Stimulated activated CD4-positive, alpha-beta T cell treated with anti-CD3 and anti-CD28 coated beads, Interleukin-1b, Interleukin-23, amount 100 ng/mL, for 48 hours (primary cell): ENCODE results near the gene TBCC.
"Not testable (repeated sequence)": the region's sequence is repeated elsewhere in the genome, so short reads cannot be mapped to it uniquely, and the experiment has no call there.

Experiments used
- DNase-seq: peaks from one replicate; pipeline ENCODE4 v3.0.0-alpha.2; 2020

The TBCC gene

DNA sequence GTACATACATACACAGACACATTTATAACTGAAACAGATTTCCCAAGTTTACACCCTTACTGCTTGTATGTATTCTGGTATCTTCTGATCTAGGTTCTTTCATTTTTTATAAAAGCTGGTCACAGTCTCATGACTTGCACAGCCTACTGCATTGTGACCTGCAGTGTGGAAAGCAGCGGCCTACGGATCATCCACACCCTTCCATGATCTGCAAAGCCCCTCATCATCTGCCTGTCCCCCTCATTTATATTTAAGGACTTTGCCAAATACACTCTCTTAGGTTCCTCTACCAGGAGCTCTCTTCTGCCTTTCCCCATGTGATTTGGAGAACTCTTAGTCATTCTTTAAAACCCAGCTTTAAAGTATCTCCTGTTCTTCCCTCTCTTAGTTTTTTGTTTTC lies 23.9 kb upstream of the TBCC start:
- DNase-seq: no peak

DNA sequence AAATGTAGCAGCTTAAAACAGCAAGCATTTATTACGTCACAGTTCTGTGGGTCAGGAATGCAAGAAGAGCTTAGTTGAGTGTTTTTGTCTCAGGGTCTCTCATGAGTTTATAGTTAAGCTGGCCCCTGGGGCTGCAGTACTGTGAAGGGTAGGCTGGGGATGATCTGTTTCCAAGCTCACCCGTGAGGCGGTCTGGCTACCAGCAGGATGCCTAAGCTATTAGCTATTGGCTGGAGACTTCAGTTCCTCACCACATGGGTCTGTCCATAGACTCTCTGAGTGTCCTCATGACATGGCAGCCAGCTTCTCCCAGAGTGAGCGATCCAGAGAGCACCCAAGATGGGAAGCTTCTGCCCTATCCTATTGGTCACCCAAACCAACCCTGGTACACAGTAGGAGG lies 23.1 kb upstream of the TBCC start:
- no peak for DNase-seq

DNA sequence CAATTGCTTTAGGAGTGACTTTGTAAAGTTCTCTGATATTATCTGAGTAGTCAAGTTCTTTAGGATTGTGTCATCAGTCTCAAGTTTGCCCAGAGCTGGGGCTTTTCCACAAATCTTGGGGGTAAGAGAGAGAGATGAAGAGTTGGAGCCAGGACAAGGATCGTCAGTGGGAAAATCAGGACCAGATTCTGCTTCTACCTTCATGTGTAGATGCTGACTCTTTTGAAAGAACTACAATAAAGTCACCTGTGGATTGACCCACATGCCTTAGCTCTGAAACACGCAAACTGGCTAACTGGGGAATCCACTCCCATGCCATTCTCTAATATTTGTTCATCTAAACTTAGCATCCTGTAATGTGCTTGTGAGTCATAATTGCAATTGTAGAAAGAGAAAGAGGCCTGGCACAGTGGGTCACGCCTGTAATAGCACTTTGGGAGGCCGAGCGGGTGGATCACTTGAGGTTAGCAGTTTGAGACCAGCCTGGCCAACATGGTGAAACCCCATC lies 20.3 kb upstream of the TBCC start:
- no peak for DNase-seq

DNA sequence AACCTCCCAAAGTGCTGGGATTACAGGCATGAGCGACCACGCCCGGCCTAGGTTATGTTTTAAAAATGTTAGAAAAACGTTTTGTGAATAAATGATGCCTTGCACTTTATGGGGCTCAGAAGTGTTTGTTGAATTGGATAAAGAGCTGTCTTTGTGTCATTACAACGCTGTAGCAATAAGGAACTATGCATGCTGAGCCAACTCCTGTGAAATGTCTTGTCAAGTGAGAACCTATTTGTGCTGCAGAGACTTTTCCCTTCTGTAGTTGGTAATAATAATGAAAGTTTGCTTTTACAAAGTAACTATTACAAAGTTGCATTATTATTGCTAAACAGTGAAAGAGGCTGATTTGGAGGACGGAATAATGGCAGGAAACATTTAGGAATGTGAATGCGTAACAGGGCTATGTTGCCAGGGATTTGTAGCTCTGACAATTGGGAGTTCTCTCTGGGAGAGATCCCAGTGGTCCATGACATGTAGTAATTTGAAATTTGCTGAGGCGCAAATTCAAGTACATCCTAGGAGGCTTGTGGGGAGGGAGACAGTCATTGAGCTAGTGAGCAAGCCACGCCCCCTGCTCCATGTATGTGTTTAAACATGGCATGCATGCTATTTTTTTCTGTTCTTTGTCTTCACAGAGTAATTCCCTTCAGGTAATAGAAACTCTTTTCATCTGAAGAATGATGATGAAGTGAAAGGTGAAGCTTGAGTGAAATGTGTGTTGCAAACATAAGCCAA lies 19.2 kb upstream of the TBCC start:
- no peak for DNase-seq

DNA sequence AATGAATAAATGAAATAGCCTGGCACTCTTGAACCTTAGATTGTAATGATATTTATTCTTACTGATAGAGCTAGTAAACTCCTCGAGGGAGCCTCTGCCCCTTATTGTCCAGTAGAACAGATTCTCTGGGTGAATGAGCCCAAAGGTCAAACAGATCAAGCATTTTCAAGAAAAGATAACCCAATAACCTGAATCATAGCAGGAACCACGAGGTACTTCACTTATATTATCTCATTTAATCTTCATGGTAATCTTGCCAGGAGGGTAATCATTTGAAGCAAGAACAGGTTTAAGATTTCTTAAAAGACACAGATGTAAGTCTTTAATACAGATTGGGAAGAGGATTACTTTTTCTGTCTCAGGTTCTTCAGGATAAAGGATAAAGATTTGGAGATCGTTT lies 17.0 kb upstream of the TBCC start:
- no peak for DNase-seq

DNA sequence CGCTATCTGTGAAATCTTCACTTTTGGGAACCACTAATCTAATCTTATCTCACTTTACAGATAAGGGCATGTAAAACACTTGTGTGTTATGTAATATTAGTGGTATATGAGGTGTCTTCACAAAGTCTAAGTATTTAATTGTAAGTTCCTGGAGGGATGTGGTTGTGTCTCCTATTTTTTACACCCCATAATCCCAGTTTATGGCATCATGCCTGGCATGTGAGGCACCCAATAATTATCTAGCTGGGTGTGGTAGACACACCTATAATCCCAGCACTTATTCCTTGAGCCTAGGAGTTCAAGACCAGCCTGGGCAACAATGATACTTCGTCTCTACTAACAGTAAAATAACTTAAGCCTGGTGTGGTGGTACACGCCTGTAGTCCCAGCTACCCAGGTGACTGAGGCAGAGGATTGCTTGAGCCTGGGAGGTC lies 16.5 kb upstream of the TBCC start:
- DNase-seq: no peak

DNA sequence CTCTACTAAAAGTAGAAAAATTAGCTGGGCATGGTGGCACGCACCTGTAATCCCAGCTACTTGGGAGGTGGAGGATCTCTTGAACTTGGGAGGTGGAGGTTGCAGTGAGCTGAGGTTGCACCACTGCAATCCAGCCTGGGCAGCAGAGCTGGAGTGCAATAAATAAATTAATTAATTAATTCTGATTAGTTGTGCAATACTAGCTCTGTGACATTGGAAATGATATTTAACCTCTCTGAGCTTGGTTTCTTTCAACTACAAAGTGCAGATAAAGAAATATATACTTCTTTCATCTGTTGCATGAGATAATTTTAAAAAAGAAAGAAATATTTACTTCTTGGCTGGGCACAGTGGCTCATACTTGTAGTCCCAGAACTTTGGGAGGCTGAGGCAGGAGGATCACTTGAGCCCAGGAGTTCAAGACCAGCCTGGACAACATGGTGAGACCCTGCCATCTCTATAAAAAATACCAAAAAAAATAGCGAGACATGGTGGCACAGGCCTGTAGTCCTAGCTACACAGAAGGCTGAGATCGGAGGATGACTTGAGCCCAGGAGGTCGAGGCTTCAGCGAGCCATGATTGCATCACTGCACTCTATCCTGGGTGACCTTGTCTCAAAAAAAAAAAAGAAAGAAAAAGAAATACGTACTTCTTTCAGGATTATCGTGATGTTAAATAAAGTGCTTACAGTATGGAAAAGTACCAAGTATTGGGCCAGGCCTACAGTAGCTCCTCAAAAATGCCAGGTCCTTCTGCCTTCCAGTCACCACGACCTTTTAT lies 15.6 kb upstream of the TBCC start:
- DNase-seq: no peak

DNA sequence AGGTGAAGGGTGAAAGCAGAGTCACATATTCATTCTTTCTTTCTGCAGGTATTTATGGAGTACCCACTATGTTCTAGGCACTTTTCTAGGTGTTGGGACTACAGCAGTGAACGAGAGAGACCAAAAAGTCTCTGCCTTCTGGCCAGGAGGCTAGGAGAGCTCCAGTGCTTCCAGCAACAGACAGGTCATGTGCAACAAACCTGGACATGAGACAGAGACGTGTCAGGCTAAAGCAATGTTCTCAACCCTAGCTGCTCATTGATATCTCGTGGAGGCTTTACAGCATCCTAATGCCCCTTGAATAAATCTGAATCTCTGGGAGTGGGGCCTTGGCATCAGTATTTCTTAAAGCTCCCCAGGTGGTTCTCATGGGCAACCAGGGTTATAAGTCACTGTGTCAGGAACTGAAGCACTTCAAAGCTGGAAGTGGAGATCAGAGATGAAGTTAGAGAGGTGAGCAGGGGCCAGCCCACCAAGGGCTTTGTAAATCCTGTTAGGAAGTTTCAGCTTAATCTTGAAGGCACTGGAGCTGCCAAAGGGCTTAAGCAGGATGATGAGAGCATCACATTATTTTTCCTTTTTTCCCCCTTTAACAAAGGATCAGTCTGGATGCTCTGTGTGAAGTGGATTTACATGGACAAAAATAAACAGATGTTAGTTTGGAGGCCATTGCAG lies 13.0 kb upstream of the TBCC start:
- DNase-seq: no peak

DNA sequence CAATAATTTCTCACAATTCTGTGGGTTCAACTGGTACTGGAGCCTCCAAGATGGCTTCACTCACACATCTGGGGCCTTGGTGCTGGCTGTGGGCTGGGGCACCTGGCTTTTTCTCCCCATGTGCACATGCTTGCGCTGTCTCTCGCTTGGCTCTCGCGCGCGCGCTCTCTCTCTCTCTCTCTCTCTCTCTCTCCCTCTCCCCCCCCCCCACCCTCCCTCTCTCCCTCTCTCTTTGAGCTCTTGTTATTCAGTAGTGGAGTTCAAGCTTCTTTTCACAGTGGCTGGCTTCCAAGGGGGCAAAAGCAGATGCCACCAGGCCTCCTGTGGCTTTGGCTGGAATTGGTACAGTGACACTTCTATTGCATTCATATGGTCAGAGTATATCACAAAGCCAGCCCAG lies 10.8 kb upstream of the TBCC start:
- no peak for DNase-seq

DNA sequence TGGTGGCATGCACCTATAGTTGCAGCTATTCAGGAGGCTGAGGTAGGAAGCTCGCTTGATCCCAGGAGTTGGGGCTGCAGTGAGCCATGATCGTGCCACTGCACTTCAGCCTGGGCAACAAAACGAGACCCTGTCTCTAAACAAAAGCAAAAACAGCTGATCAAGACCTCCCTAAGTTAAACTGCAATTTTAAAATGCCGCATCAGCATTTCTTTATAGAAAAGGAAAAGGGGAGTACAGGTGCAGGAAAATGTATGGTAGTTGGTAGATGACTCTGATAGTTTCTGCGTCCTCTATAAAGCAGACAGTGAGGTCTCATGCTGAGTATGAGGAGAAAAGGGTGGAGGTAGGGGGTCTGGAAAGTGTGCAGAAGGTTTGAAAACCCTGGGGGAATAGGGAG lies 8.9 kb upstream of the TBCC start:
- no peak for DNase-seq

DNA sequence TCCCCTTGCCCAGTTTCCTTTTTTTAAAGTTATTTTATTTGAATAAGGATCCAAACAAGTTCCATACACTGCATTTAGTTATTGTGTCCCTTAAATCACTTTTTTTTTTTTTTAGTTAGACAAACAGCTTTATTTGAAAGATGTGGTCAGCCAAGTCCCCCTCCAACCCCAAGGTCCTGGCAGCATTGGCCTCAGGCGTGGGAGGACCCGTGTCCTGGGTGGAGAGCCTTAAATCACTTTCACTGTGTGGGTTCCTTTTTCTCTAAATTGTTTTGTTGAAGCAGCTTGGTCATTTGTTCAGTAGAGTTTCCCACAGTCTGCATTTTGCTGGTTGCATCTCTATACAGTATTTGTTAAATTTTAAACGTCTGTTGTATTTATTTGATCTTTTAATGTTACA lies 5.2 kb upstream of the TBCC start:
- DNase-seq: no peak

DNA sequence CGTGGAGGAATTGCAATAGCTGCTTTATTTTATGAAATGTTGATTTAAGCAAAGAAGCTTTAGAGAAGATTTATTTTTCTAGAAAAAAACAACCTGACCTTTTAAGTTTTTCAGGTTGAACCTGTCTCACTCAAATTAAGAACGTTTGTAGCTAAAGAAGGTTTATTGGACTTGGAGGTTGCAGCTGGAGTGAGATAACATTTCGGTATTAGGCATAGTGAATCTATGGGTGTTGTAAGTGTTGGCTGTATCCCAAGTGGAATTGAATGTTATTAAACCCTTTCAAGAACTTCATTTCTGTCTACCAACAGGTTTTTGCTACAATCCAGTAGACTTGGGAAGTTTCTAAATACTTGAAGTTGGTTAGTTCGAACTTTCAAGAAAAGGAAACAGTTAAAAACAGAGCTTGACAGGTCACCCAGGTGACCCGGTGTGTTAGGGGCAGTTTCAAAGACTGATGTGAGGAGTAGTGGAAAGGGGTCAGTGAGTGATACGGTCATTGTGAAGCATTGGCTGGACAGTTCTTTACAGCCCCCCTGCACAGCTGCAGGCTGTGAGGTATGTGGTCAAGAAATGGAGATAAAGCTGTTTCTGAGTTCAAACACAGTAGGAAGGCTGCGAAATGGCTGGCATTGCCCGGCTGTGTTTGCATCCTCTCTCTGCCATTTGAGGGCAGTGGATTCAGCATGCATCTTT lies 2.4 kb upstream of the TBCC start:
- DNase-seq: no peak

DNA sequence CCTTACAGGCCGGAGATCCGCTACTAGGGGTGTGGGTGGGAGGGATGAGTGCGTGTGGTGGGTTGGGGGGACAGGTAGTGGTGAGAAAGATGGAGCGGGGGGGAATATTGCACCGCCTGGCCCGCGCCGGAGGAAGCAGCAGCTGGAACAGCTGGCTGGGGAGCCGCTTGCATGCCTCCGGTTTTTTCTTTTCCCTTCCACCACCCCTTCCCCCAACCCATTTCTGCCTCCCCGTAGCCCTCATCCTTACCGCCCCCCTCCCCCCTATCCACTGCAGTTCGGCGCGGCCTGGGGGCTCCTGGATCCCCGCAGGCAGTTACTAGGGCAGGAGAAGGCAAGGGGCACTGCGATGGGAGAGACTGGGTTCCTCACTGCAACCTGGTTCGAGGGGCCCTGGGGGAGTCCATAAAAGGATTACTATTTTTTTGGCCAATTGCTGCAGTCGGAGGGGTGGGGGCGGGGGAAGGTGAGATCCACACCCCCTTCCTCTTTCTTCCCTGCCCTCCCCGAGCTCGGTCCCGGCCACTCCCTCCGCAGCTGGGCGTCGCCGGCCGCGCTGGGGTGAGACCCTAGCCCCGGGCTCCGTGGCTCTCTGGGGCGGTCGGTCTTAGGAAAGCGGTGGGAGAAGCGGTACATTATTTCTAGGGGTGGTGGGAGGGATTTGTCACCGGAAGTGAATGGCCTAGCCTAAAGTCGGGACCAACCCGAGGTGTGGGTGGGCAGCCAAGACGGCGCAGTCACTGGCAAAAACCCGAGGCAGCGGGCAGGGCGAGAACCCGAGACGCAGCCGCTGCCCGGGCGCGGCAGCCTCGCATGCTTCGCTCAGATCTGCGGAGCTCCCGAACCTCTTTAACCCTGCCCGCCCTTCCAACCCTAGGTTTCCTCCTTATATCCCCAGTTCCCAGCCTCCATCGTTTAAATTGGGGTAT lies 824 bp upstream of the TBCC start:
- DNase-seq: peak; percentile 83

DNA sequence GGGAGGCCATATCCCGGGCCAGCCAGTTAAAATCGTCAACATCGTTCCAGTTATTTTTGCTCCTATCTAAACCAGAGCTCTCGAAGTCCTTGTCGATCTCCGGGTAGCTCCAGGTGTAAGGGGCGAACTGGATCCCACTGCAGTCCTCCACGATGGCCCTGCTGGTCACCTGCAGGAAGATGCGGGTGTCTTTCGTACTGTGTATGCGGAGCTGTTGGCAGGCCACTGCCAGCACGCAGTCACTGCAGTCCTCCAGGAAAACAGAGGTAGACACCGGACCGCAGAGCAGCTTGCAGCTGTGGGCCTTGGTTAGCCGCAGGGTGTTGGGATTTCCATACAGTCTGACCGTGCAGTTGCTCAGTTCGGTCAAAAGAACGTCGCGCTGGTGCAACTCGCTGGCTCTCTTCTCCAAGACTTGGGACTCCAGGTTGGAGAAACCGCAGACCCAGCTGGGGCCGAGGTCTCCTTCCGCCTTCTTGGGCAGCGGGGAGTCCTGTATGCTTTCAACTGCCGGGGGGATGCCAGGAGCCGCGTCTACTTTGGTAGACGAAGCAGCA lies 742 bp downstream of the TBCC start:
- peak; percentile 19 for DNase-seq

DNA sequence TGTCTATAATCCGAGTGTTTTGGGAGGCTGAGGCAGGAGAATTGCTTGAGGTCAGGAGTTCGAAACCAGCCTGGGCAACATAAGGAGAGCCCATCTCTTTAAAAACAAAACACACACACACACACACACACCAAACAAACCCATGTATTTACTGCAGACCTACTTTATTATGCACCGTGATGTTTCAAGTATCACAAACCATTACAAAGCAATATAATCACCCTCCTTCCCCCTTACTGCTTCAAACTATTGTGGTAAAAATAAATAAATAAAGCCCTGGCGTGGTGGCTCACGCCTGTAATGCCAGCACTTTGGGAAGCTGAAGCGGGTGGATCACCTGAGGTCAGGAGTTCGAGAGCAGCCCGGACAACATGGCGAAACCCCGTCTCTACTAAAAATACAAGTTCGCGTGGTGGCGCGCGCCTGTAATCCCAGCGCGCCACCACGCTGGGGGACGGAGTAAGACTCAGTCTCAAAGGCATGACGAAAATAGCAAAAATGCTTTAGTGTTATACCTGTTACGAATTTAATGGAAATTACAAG lies 1.5 kb downstream of the TBCC start:
- DNase-seq: no peak

DNA sequence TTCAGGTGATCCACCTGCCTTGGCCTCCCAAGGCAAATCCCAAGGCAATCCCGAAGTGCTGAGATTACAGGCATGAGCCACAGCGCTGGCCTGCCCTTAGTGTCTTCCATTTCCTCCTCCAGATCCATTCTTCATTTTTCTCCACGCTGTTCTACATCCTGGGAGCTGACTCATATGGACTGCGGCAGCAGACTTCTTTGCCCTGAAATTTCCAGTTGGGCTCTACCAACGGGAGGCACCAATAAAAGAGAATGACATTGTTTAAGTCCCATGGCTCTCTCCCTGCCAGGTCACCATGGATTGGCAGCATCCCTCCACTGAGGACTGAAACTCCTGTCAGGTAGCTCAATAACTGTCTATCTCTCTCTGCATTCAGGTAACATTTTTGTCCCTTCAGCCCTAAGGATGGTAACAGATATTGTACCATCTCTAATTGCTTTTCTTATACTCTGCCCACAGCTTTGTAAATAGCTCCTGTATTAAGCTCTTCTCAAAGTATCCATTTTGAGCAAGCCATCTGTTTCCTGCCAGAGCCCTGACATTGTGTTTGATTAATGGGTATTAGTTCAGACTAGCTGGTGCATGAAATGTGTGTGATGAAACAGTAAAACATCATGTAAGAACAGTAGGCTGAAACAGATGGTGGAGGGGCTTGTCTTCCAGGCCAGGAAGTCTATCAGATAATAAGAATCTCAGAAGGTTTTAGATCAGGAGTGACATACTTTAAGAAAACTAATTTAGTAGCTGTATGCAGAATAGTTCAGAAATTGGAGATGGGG lies 3.6 kb downstream of the TBCC start:
- no peak for DNase-seq

DNA sequence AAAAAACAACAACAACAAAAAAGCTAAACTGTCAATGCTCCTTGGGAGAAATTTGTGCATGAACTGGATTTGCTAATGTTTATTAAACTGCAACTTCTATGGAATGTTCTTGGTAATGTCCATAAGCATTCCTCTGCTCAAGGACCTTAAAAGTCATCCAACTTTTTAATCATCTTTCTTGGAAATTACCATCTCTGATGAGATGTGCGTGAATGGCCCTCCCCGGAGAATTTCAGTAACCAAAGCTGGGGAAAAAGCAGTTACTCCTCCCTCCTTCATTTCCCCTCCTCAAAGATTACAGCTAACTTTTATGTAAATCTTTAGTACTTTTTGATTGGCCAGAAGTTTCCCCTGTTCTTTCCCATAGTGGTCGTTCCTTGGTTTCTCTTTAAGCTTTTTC lies 5.2 kb downstream of the TBCC start:
- DNase-seq: no peak

DNA sequence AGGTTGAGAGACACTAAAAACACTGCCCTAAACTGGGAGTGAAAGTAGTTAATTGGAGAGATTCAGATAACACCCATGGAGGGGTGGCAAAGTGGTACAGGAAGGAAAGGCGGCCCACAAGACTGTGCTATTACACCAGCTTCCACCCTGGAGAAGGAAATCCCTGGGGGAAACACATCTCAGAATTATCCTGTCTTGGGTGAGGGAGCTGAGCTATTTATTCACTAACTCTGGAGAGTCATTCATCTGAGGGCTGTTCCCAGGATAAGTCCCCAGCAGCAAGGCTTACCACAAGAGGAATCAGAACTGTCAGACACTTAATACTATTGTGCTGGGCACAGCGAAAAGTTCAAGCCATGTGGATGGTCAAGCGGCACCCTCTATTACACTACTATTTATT lies 9.9 kb downstream of the TBCC start:
- DNase-seq: no peak

DNA sequence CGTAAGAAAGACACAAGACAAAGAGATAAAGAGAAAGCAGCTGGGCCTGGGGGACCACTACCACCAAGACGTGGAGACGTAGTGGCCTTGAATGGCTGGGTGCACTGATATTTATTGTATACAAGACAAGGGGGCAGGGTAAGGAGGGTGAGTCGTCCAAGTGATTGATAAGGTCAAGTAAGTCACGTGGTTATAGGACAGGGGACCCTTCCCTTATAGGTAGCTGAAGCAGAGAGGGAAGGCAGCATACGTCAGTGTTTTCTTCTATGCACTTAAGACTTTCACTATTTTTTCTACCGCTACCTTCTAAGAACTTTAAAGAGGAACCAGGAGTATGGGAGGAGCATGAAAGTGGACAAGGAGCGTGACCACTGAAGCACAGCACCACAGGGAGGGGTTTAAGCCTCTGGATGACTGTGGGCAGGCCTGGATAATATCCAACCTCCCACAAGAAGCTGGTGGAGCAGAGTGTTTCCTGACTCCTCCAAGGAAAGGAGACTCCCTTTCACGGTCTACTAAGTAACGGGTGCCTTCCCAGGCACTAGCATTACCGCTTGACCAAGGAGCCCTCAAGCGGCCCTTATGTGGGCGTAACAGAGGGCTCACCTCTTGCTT lies 11.9 kb downstream of the TBCC start:
- not testable (repeated sequence) for DNase-seq

DNA sequence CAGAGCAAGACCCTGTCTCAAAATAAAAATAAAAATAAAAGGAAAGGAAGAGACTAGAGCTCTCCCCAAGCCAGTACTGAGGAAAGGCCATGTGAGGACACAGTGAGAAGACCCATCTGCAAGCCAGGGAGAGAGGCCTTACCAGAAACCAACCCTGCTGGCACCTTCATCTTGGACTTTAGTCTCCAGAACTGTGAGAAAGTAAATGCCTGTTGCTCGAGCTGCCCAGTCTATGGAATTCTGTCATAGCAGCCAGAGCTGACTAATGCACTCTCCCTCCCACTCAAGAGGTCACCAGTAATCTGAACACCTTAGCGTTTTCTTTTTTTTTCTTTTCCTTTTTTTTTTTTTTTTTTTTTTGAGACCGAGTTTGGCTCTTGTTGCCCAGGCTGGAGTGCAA lies 16.2 kb downstream of the TBCC start:
- DNase-seq: no peak
